AG10803 (cell line): ENCODE measurements around the gene EPB41L5.
"Not testable (repeated sequence)": the region's sequence is repeated elsewhere in the genome, so short reads cannot be mapped to it uniquely, and the experiment has no call there.

ENCODE experiments used
- DNase-seq: peaks from one replicate; pipeline ENCODE4 v3.0.0; 2010; ENCODE audit warnings: low read depth
- H3K4me3 ChIP-seq: 2 replicates; pipeline ENCODE4 v1.5.1; 2011; ENCODE audit warnings: mild to moderate bottlenecking, low read length, control low read depth
- TF ChIP-seq, protein P1 (sequence below): conservative IDR thresholded peaks from 2 replicates; pipeline ENCODE4 v1.5.1; 2011; ENCODE audit warnings: mild to moderate bottlenecking, low read length, control low read depth, inconsistent platforms

The EPB41L5 gene

DNA sequence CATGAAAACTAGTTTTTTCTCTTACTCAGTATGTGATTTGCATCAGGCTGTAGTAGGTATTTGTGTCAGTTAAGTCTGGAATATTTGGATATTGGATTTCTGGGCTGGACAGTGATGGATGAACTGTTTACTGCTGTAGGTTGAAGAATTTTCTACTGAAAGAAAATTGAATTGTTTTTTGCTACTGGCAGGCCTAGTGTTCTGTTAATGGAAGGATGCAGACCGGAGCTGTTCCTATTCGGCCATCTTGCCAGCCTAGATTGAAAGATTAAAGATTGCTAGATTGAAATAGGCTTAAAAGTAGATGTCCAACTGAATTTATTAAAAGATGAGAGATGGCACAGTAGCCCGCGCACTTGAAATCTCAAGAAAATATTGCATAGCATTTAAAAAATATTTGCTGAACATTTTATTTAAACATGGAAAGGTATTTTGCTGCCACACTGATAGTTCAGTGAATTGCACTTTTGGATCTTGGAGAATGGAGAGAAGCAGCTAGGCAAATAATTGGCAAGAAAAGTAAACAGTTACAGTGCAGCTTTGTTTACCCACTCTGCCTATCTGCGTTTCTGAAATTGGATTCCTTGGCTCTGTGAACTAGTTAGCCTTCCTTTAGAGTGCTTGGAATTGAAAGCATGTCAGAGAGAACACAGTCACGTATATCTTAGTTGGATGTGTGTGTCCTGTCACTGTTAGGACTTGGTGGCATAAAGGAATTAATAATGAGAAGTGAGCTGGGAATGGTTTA, 54.1 kb downstream of the EPB41L5 start:
- no peak for DNase-seq
- H3K4me3 ChIP-seq, result no peak overlapping the region
- TF ChIP-seq, protein P1, sequence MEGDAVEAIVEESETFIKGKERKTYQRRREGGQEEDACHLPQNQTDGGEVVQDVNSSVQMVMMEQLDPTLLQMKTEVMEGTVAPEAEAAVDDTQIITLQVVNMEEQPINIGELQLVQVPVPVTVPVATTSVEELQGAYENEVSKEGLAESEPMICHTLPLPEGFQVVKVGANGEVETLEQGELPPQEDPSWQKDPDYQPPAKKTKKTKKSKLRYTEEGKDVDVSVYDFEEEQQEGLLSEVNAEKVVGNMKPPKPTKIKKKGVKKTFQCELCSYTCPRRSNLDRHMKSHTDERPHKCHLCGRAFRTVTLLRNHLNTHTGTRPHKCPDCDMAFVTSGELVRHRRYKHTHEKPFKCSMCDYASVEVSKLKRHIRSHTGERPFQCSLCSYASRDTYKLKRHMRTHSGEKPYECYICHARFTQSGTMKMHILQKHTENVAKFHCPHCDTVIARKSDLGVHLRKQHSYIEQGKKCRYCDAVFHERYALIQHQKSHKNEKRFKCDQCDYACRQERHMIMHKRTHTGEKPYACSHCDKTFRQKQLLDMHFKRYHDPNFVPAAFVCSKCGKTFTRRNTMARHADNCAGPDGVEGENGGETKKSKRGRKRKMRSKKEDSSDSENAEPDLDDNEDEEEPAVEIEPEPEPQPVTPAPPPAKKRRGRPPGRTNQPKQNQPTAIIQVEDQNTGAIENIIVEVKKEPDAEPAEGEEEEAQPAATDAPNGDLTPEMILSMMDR, result no peak

DNA sequence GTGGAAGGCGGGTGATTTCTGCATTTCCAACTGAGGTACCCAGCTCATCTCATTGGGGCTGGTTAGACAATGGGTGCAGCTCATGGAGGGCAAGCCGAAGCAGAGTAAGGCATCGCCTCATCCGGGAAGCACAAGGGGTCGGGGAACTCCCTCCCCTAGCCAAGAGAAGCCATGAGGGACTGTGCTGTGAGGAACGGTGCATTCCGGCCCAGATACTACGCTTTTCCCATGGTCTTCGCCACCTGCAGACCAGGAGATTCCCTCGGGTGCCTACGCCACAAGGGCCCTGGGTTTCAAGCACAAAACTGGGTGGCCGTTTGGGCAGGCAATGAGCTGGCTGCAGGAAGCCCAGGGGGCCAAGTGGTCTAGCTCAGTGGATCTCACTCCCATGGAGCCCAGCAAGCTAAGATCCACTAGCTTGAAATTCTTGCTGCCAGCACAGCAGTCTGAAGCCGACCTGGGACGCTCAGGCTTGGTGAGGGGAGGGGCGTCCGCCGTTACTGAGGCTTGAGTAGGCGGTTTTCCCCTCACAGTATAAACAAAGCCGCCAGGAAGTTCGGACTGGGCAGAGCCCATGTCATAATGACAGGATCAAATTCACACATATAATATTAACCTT, 55.3 kb downstream of the EPB41L5 start:
- H3K4me3 ChIP-seq, DNase-seq: not testable (repeated sequence)

DNA sequence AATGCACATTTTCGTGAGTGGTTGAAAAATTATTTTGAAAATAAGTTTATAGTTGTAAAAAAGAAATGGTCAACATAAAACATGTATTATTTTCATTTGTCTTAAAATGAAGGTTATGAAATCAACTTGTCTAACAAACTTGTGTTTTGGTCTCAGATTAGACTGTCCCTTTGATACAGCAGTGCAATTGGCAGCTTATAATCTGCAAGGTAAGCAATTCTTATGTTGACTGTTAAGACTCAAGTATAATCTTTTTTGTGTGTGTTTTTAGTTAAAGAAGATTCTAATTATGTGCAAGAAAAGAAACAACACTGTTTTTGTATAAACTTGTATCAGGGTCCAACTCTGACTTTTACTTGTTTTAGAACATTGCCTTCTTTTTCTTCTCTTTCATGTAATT, 62.7 kb downstream of the EPB41L5 start:
- TF ChIP-seq, protein P1, result no peak
- no peak overlapping the region for H3K4me3 ChIP-seq
- DNase-seq, result no peak

DNA sequence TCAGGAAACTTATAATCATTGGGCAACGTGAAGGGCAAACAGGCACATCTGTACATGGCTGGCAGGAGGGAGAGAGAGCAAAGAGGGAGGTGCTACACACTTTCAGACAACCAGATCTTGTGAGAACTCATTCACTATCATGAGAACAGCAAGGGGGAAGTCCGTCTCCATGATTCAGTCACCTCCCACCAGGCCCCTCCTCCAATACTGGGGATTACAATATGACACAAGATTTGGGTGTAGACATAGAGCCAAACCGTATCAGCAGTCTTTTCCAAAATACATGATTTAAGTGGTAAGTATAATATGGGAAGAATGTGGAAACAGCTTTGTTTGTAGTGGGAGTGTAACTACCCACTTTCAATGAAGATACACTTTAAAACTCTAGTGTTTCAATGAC, 65.0 kb downstream of the EPB41L5 start:
- H3K4me3 ChIP-seq, result no peak overlapping the region
- TF ChIP-seq, protein P1, result no peak
- no peak for DNase-seq

DNA sequence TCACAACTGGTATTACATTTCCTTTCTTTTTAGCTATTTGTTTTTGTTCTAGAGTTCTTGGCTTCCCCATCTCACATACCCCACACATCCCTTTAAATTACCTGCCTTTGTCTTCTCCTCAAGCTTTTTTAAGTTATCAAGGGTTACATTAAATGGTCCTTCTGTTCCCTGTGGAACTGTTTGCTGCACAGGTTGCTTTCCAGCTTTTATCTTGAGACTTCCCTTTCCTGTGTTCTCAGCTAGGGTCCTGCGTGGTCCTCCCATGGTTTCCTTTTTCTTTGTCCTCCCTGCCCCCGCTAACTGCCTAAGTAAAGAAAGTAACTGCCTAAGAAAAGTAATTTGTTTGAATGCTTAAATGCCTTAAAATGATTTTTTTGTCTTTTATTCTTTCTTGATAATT, 66.8 kb downstream of the EPB41L5 start:
- H3K4me3 ChIP-seq, result no peak overlapping the region
- no peak for DNase-seq
- TF ChIP-seq, protein P1, result no peak

DNA sequence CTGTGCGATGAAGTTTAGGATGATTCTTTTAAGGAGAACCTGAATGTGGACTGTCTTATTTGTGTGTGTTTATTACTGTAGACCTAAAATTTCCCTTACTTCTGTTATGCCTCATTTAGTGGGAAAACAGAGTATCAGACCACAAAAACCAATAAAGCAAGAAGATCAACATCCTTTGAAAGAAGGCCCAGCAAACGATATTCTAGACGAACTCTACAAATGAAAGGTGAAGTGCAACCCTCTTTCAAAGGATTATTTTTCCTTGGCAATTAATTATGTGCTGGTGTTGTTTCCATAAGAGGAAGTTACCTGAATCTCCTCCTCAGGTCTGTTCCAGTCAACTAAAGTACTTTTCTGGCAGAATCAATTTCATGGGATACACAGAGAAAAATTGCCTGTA, 78.6 kb downstream of the EPB41L5 start:
- TF ChIP-seq, protein P1, result no peak
- H3K4me3 ChIP-seq, result no peak overlapping the region
- no peak for DNase-seq

DNA sequence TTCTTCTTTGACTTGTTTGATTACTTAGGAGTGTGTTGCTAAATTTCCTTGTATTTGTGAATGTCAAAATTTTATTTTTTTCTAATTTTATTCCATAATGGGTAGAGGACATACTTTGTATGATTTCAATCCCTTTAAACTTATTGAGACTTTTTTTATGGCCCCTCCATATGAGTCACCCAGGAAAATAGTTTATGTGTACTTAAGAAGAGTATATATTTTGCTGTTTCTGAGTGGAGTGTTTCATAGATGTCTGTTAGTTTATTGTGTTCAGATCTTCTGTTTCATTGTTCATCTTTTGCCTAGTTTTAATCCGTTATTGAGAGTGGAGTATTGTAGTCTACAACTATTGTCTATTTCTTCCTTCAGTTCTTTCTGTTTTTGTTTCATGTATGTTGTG, 81.9 kb downstream of the EPB41L5 start:
- DNase-seq, result no peak
- no peak overlapping the region for H3K4me3 ChIP-seq
- TF ChIP-seq, protein P1, result no peak
